SK-N-SH (cell line): Measurements from ENCODE around the gene ZGLP1. TPM values are rescaled to one million over a fixed set of nuclear protein-coding genes. Genes with fewer than 3 reads are reported as not detected.
A peak's percentile ranks its signal among the peaks of the same experiment; 100 is the strongest.

Source experiments
- CTCF ChIA-PET: fragments of 300-600, 350-600 bp; formaldehyde crosslinking; extraction: SDS; loops from one replicate; lab custom pipeline; 2021; lab: Yijun Ruan, JAX
- POLR2A ChIA-PET: fragments of 350-600 bp; sonication (Branson Sonifier 250); formaldehyde crosslinking; extraction: SDS; loops from one replicate; lab custom pipeline; 2020; ENCODE audit warnings: antibody characterized with exemption, inconsistent platforms; lab: Yijun Ruan, JAX
- DNase-seq: peaks from one replicate; pipeline ENCODE4 v3.0.0; 2012
- H2AFZ ChIP-seq: fragments of 200-600 bp; sonication (generic); 2 replicates; pipeline ENCODE4 v1.8.1; 2016; ENCODE audit warnings: antibody characterized with exemption, mild to moderate bottlenecking, low read depth
- H3F3A ChIP-seq: fragments of 200-600 bp; sonication (generic); replicated peaks from 2 replicates; pipeline ENCODE3; 2016; ENCODE audit warnings: antibody characterized with exemption, mild to moderate bottlenecking; ENCODE audit not compliant: insufficient read depth
- H3K27ac ChIP-seq, 2 experiments: fragments of 200-500 bp in 1 of 2; fragments of 200-600 bp in 1 of 2; sonication (Bioruptor generic) in 1 of 2; sonication (generic), shearing (Covaris generic) in 1 of 2; 2 replicates each; pipeline versions ENCODE4 v1.5.1 to v1.6.1; 2014 to 2016; ENCODE audit warnings: low read depth in 2 of 2, inconsistent platforms in 1 of 2, low read length in 1 of 2, mild to moderate bottlenecking in 1 of 2, mixed read lengths in 1 of 2
- H3K27me3 ChIP-seq: fragments of 200-600 bp; sonication (generic), shearing (Covaris generic); 2 replicates; pipeline ENCODE4 v1.6.1; 2016; ENCODE audit warnings: mixed run types; ENCODE audit not compliant: insufficient read depth
- H3K36me3 ChIP-seq, 2 experiments: fragments of 200-500 bp in 1 of 2; fragments of 200-600 bp in 1 of 2; sonication (Bioruptor generic) in 1 of 2; sonication (generic) in 1 of 2; replicated peaks in 1 of 2; 2 replicates each; pipeline versions ENCODE3 to v1.5.1; 2014 to 2016; ENCODE audit warnings: low read length in 1 of 2, mild to moderate bottlenecking in 1 of 2; ENCODE audit not compliant: insufficient read depth in 2 of 2, control insufficient read depth in 1 of 2
- H3K4me1 ChIP-seq, 2 experiments: fragments of 200-500 bp in 1 of 2; fragments of 200-600 bp in 1 of 2; sonication (Bioruptor generic) in 1 of 2; sonication (generic), shearing (Covaris generic) in 1 of 2; 2 replicates each; pipeline versions ENCODE4 v1.5.1 to v1.6.1; 2014 to 2016; ENCODE audit warnings: low read depth in 1 of 2, low read length in 1 of 2, mixed run types in 1 of 2; ENCODE audit not compliant: insufficient read depth in 2 of 2, control insufficient read depth in 1 of 2
- H3K4me2 ChIP-seq: fragments of 200-600 bp; sonication (generic), shearing (Covaris generic); 2 replicates; pipeline ENCODE4 v1.6.1; 2017; ENCODE audit warnings: mixed run types
- H3K4me3 ChIP-seq, 2 experiments: fragments of 200-500 bp in 1 of 2; fragments of 200-600 bp in 1 of 2; sonication (Bioruptor generic) in 1 of 2; sonication (generic), shearing (Covaris generic) in 1 of 2; 2 replicates each; pipeline versions ENCODE4 v1.5.1 to v1.8.1; 2014 to 2016; ENCODE audit warnings: low read depth in 2 of 2, inconsistent platforms in 1 of 2, low read length in 1 of 2, mild to moderate bottlenecking in 1 of 2, mixed read lengths in 1 of 2, moderate library complexity in 1 of 2
- H3K79me2 ChIP-seq: fragments of 200-600 bp; sonication (generic); 2 replicates; pipeline ENCODE4 v1.8.1; 2017; ENCODE audit warnings: mild to moderate bottlenecking; ENCODE audit not compliant: insufficient read depth
- H3K9ac ChIP-seq: fragments of 200-600 bp; sonication (generic); 2 replicates; pipeline ENCODE4 v1.6.1; 2017; ENCODE audit warnings: mixed run types
- H3K9me2 ChIP-seq: fragments of 200-600 bp; sonication (generic); 2 replicates; pipeline ENCODE4 v1.6.1; 2017; ENCODE audit warnings: mixed run types
- H3K9me3 ChIP-seq: fragments of 200-600 bp; sonication (generic); 2 replicates; pipeline ENCODE4 v1.6.1; 2017; ENCODE audit warnings: mixed run types, mild to moderate bottlenecking, moderate library complexity
- H4K20me1 ChIP-seq: fragments of 200-600 bp; sonication (generic); 2 replicates; pipeline ENCODE4 v1.6.1; 2017; ENCODE audit warnings: mild to moderate bottlenecking, mixed run types; ENCODE audit not compliant: insufficient read depth
- CHD2 ChIP-seq: fragments of 150-350 bp; IDR thresholded peaks from 2 replicates; pipeline ENCODE4 v1.6.1; 2018; ENCODE audit warnings: low read length; ENCODE audit not compliant: partially characterized antibody
- ELF1 ChIP-seq: IDR thresholded peaks from 2 replicates; pipeline ENCODE4 v1.4.0; 2012
- FOXJ3 ChIP-seq: sonication (generic); formaldehyde crosslinking; IDR thresholded peaks from 2 replicates; pipeline ENCODE4 v1.5.1; 2020; ENCODE audit warnings: mild to moderate bottlenecking, missing genetic modification reagents
- FOXM1 ChIP-seq: IDR thresholded peaks from 2 replicates; pipeline ENCODE4 v1.4.0; 2012; ENCODE audit warnings: low read depth, mild to moderate bottlenecking
- GATA2 ChIP-seq: sonication (generic); formaldehyde crosslinking; IDR thresholded peaks from 2 replicates; pipeline ENCODE4 v1.5.0; 2020; ENCODE audit warnings: mild to moderate bottlenecking, missing genetic modification reagents
- NFIC ChIP-seq: IDR thresholded peaks from 2 replicates; pipeline ENCODE4 v1.4.0; 2012; ENCODE audit warnings: borderline replicate concordance
- NRF1 ChIP-seq: IDR thresholded peaks from 2 replicates; pipeline ENCODE4 v1.6.1; 2012; ENCODE audit warnings: low read depth, mild to moderate bottlenecking, low read length
- POLR2AphosphoS5 ChIP-seq: IDR thresholded peaks from 2 replicates; pipeline ENCODE4 v1.6.1; 2012; ENCODE audit warnings: low read depth, low read length
- REST ChIP-seq: IDR thresholded peaks from 2 replicates; pipeline ENCODE4 v1.6.1; 2012; ENCODE audit warnings: mild to moderate bottlenecking, low read depth, low read length, moderate library complexity
- RXRA ChIP-seq: IDR thresholded peaks from 2 replicates; pipeline ENCODE4 v1.4.0; 2012; ENCODE audit warnings: low read depth, mild to moderate bottlenecking, borderline replicate concordance
- SIN3A ChIP-seq: IDR thresholded peaks from 2 replicates; pipeline ENCODE4 v1.6.1; 2012; ENCODE audit warnings: low read depth, mild to moderate bottlenecking, low read length, moderate library complexity, borderline replicate concordance
- SMC3 ChIP-seq: IDR thresholded peaks from 2 replicates; pipeline ENCODE4 v1.6.1; 2012; ENCODE audit warnings: low read depth, low read length, improper control_type of control experiment
- TEAD4 ChIP-seq: IDR thresholded peaks from 2 replicates; pipeline ENCODE4 v1.4.0; 2012; ENCODE audit warnings: mild to moderate bottlenecking, borderline replicate concordance; ENCODE audit not compliant: insufficient read depth
- ZBTB33 ChIP-seq: IDR thresholded peaks from 2 replicates; pipeline ENCODE4 v1.4.0; 2012; ENCODE audit warnings: low read depth, borderline replicate concordance
- WGBS: methylation state at CpG from one replicate; pipeline ENCODE4 v1.1.6; 2017; ENCODE audit warnings: low lambda C conversion rate; 5-methylcytosine and 5-hydroxymethylcytosine counted together
- polyA plus RNA-seq, 3 experiments: library from polyadenylated mRNA; depleted of rRNA; stranded (reverse); fragments of >200 nt; gene quantifications; 2 replicates each; pipeline ENCODE4 v1.2.3, GENCODE V29; 2012

The ZGLP1 gene
- polyA plus RNA-seq, 1 of the 3 experiments (the other 2 are of a cell fraction) = 1.8 TPM

- no peak for TF ChIP-seq TEAD4
- TF ChIP-seq ZBTB33 = no peak
- TF ChIP-seq ELF1 = no peak
- no peak for TF ChIP-seq SMC3
- TF ChIP-seq NFIC = no peak
- TF ChIP-seq REST = no peak
- no peak for TF ChIP-seq FOXM1
These were observed 13.6 kb downstream of the ZGLP1 start (continued) for GRCh38 chr19:10295847-10296591.

- Histone ChIP-seq H3F3A (no peaks in the 10 kb centered on the region), H4K20me1 (no peaks in the 10 kb centered on the region), H3K4me1 (peaks cover 0 to 26% of the 10 kb centered on the region in 2 experiments; a peak in 1 of 4 replicates), H3K27me3 (no peaks in the 10 kb centered on the region), H3K9me2 (no peaks in the 10 kb centered on the region), H3K9me3 (no peaks in the 10 kb centered on the region), H3K9ac (no peak overlapping the region), H3K36me3 (no peaks in the 10 kb centered on the region), H3K4me3 (no peak overlapping the region), H2AFZ (no peak overlapping the region), H3K27ac (no peak overlapping the region), H3K4me2 (peak overlapping the region; percentile 19; the same call in 1 of the 2 replicates), H3K79me2 (no peaks in the 10 kb centered on the region)
- 52% methylated on average over 16 of the region's 48 CpGs for WGBS
- ChIA-PET POLR2A (no interaction called here), CTCF (interaction anchor here (1.3 kb wide), 1 partner anchor 36 kb away, joined by 3 read pairs; no protein-coding TSS in a partner anchor)
- DNase-seq = peak; percentile 52
- TF ChIP-seq POLR2AphosphoS5 (no peak), ZBTB33 (no peak), CHD2 (no peak), NRF1 (no peak), SIN3A (no peak), FOXM1 (no peak), RXRA (no peak), FOXJ3 (CRISPR knock-in tag) (no peak), GATA2 (no peak), ELF1 (no peak), REST (no peak)
These were observed 14.2 kb downstream of the ZGLP1 start for GRCh38 chr19:10295305-10295846.
